ENCODE results near the gene OLIG3. TPM values are rescaled to one million over a fixed set of nuclear protein-coding genes. Genes with fewer than 3 reads are reported as not detected.

OLIG3 gene
- total RNA-seq (not detected), total RNA-seq (0 to 0.07 (median 0) reads per million in 29 experiments)
- total RNA-seq (2013), result not detected

DNA sequence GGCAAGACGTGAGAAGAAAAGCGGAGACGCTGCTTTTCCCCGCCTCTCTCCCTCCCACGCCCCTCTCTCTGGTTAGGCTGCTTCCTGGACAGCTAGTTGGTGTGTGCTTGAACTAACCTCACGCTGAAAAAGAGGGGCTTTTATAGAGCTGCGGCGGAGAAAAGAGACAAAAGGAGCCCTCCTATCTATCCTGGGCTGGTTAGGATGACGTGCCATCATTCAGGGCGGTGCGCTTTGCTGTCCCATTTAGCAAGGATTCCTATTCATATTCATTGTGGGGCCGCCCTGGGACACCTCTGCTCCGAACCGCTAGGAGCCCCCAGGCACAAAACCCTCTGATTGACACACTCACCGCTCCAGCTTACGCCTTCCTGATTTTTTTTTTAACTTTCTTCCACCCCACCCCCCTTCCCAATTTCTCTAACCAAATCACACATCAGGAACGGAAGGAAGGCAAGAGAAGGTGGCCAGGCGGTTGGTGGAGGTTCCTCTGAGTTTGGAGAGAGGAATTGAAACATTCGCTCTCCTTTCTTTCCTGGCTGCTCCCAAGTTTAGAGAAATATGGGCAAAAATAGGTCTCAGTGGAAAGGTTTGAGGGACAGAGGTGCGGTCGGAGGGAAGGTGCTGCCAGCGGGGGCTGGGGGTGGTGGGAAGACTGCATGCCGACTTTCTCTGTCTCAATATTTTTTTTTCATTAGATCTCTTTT, at the start of gene OLIG3:
Gene OLIG3, minus strand, starts transcription at position 114 of the 707 bp plus-strand sequence. CDS start 224 bp downstream, outside the sequence.
- Histone ChIP-seq H3K27ac (ENCODE audit: low read length) (no peak within 1 kb of the TSS), H3K4me1 (ENCODE audit: control insufficient read depth in 1 of 2, extremely low read depth in 1 of 2, insufficient read depth in 2 of 2, low read length in 2 of 2) (peaks cover 35 to 64% of the 10 kb centered on the region in 2 experiments), H3K36me3 (ENCODE audit: control insufficient read depth in 2 of 2, extremely low read depth in 1 of 2, insufficient read depth in 1 of 2, low read length in 1 of 2) (no peaks in the 10 kb centered on the region), H3K4me3 (ENCODE audit: control insufficient read depth in 1 of 2, extremely low read depth in 1 of 2, low read length in 1 of 2) (peak within 1 kb of the TSS in 1 of 2 donors; percentile 69), H3K9me3 (no peaks in the 10 kb centered on the region), H3K27me3 (replicated peaks in 1 of 2; ENCODE audit: control insufficient read depth in 2 of 2, extremely low read depth in 1 of 2, insufficient read depth in 2 of 2, low read length in 1 of 2) (peaks cover 55 to 82% of the 10 kb centered on the region in 2 experiments)
- WGBS (ENCODE audit: insufficient coverage), result 5% methylated on average over 7 of the region's 23 CpGs
- POLR2A ChIA-PET, result interaction anchor here in 1 of 2 donors (0.5 kb wide), 1 partner anchor 96 kb away, joined by 9 read pairs; no protein-coding TSS in a partner anchor
- peak in 3 of 35 experiments; percentile 9 to 40 (median 28) for DNase-seq
- peak within 1 kb of the TSS; percentile 41 to 60 (median 47) for H3K4me3 Mint-ChIP-seq
- no peaks in the 10 kb centered on the region for H3K9me3 Mint-ChIP-seq
- CTCF ChIA-PET, result no interaction called here
- ATAC-seq (replicated peaks in 1 of 4), result peak in 1 of 4 experiments; percentile 62
- H3K36me3 Mint-ChIP-seq, result peaks cover 2% of the 10 kb centered on the region
- peaks cover 53 to 65% (median 60%) of the 10 kb centered on the region in 3 donors for H3K4me1 Mint-ChIP-seq
- peak within 1 kb of the TSS in 1 of 2 donors; percentile 61 for H3K27ac Mint-ChIP-seq
- H3K27me3 Mint-ChIP-seq, result peaks cover 87 to 94% of the 10 kb centered on the region in 2 donors

DNA sequence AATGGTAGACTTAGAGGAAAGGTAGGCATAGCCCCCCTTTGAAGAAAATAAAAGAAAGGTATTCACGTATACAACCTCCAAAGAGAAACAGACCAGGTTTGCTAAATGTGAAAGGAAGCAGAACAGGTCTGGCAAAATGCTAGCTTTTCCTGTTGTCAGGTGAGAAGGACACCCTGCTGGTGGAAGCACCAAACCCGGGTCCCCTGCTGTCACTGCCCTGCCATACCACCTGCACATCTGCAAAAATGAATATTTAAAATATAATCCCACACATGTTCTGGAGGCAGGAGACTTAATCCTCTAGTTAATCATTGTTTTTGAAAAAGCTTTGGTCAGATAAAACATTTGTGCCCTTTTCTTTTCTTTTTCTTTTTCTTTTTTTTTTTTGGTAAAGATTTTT, 48.9 kb upstream of the OLIG3 start:
- DNase-seq (no peak), ATAC-seq (replicated peaks in 1 of 4) (peak in 1 of 4 experiments; percentile 61)
- Histone ChIP-seq H3K27me3 (replicated peaks in 1 of 2; ENCODE audit: control insufficient read depth in 2 of 2, extremely low read depth in 1 of 2, insufficient read depth in 2 of 2, low read length in 1 of 2) (peaks cover 0 to 2% of the 10 kb centered on the region in 2 experiments), H3K4me1 (ENCODE audit: control insufficient read depth in 1 of 2, extremely low read depth in 1 of 2, insufficient read depth in 2 of 2, low read length in 2 of 2) (no peaks in the 10 kb centered on the region), H3K4me3 (ENCODE audit: control insufficient read depth in 1 of 2, extremely low read depth in 1 of 2, low read length in 1 of 2) (no peak overlapping the region), H3K9me3 (no peaks in the 10 kb centered on the region), H3K36me3 (ENCODE audit: control insufficient read depth in 2 of 2, extremely low read depth in 1 of 2, insufficient read depth in 1 of 2, low read length in 1 of 2) (no peaks in the 10 kb centered on the region), H3K27ac (ENCODE audit: low read length) (no peak overlapping the region)
- ChIA-PET CTCF (no interaction called here), POLR2A (no interaction called here)
- no CpG with 5 or more reads among the region's 2 CpGs for WGBS (ENCODE audit: insufficient coverage)
- Mint-ChIP-seq H3K27ac (no peak overlapping the region), H3K36me3 (peaks cover 3% of the 10 kb centered on the region), H3K4me3 (no peak overlapping the region), H3K27me3 (peaks cover 0 to 3% of the 10 kb centered on the region in 2 donors), H3K9me3 (peaks cover 0 to 10% (median 3%) of the 10 kb centered on the region in 3 donors), H3K4me1 (peaks cover 10 to 21% (median 14%) of the 10 kb centered on the region in 3 donors)

DNA sequence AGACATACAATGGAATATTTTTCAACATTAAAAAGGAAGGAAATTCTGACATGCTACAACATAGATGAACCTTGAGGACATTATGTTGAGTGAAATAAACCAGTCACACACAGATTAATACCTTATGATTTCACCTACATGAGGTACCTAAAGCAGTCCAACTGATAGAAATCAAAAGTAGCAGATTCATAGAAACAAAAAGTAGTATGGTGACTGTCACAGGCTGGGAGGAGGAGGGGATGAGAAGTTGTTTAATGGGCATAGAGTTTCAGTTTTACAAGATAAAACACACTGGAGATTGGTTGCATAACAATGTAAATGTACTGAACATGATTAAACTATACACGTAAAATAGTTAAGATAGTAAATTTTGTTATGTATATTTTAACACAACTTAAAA, 48.5 kb upstream of the OLIG3 start:
- ChIA-PET CTCF (no interaction called here), POLR2A (no interaction called here)
- peaks cover 3% of the 10 kb centered on the region for H3K36me3 Mint-ChIP-seq
- H3K4me1 Mint-ChIP-seq, result peaks cover 10 to 21% (median 14%) of the 10 kb centered on the region in 3 donors
- no peaks in the 10 kb centered on the region for H3K4me1 ChIP-seq (ENCODE audit: control insufficient read depth in 1 of 2, extremely low read depth in 1 of 2, insufficient read depth in 2 of 2, low read length in 2 of 2)
- H3K9me3 Mint-ChIP-seq, result peaks cover 0 to 8% (median 3%) of the 10 kb centered on the region in 3 donors
- H3K4me3 Mint-ChIP-seq, result no peak overlapping the region
- H3K4me3 ChIP-seq (ENCODE audit: control insufficient read depth in 1 of 2, extremely low read depth in 1 of 2, low read length in 1 of 2), result no peak overlapping the region
- H3K27ac Mint-ChIP-seq, result peak overlapping the region in 1 of 2 donors; percentile 15
- ATAC-seq (replicated peaks in 1 of 4) (peak in 2 of 4 experiments; percentile 27 to 48), DNase-seq (no peak)
- peaks cover 0 to 2% of the 10 kb centered on the region in 2 experiments for H3K27me3 ChIP-seq (replicated peaks in 1 of 2; ENCODE audit: control insufficient read depth in 2 of 2, extremely low read depth in 1 of 2, insufficient read depth in 2 of 2, low read length in 1 of 2)
- H3K27me3 Mint-ChIP-seq, result peaks cover 0 to 3% of the 10 kb centered on the region in 2 donors
- no CpG with 5 or more reads among the region's 1 CpG for WGBS (ENCODE audit: insufficient coverage)
- H3K36me3 ChIP-seq (ENCODE audit: control insufficient read depth in 2 of 2, extremely low read depth in 1 of 2, insufficient read depth in 1 of 2, low read length in 1 of 2), result no peaks in the 10 kb centered on the region
- H3K27ac ChIP-seq (ENCODE audit: low read length), result no peak overlapping the region
- no peaks in the 10 kb centered on the region for H3K9me3 ChIP-seq

DNA sequence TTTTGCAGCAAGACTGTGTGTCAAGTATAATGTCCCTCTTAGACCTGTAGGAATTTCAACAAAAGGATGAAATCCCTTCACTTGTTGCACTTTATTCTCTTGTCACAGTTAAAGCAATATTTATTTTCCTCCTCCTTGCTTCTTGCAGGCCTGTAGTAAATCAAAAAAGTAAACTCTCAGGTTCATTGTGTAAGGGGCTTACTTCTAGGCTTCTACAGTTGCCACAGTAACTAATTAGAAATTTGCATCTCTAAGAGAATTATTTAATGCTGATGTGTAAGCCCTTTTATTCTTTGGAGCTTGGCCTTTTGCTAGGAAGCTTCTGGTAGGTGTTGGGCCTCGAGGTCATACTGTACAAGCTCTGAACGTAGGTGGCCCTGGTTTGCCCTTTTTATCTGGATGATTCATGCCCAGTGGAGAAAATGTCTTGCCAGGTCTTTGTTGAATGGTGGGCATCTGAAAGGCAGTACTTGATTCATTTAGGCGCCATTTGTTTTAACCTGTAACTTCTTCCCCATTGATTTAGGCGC, 47.4 kb upstream of the OLIG3 start:
- H3K4me1 Mint-ChIP-seq, result peaks cover 10 to 21% (median 14%) of the 10 kb centered on the region in 3 donors
- H3K27me3 ChIP-seq (replicated peaks in 1 of 2; ENCODE audit: control insufficient read depth in 2 of 2, extremely low read depth in 1 of 2, insufficient read depth in 2 of 2, low read length in 1 of 2), result peaks cover 0 to 2% of the 10 kb centered on the region in 2 experiments
- ChIA-PET CTCF (interaction anchor here in 1 of 2 donors (1.0 kb wide), 1 partner anchor 48 kb away, joined by 3 read pairs; no protein-coding TSS in a partner anchor), POLR2A (no interaction called here)
- no peak overlapping the region for H3K4me3 ChIP-seq (ENCODE audit: control insufficient read depth in 1 of 2, extremely low read depth in 1 of 2, low read length in 1 of 2)
- peaks cover 0 to 8% (median 3%) of the 10 kb centered on the region in 3 donors for H3K9me3 Mint-ChIP-seq
- no peaks in the 10 kb centered on the region for H3K9me3 ChIP-seq
- peaks cover 0 to 3% of the 10 kb centered on the region in 2 donors for H3K27me3 Mint-ChIP-seq
- H3K4me1 ChIP-seq (ENCODE audit: control insufficient read depth in 1 of 2, extremely low read depth in 1 of 2, insufficient read depth in 2 of 2, low read length in 2 of 2), result peaks cover 0 to 5% of the 10 kb centered on the region in 2 experiments
- H3K4me3 Mint-ChIP-seq, result no peak overlapping the region
- 83% methylated on average over 2 of the region's 4 CpGs for WGBS (ENCODE audit: insufficient coverage)
- ATAC-seq (replicated peaks in 1 of 4), result no peak
- no peak for DNase-seq
- no peak overlapping the region for H3K27ac ChIP-seq (ENCODE audit: low read length)
- no peak overlapping the region for H3K27ac Mint-ChIP-seq
- H3K36me3 Mint-ChIP-seq, result peaks cover 3% of the 10 kb centered on the region
- no peaks in the 10 kb centered on the region for H3K36me3 ChIP-seq (ENCODE audit: control insufficient read depth in 2 of 2, extremely low read depth in 1 of 2, insufficient read depth in 1 of 2, low read length in 1 of 2)

DNA sequence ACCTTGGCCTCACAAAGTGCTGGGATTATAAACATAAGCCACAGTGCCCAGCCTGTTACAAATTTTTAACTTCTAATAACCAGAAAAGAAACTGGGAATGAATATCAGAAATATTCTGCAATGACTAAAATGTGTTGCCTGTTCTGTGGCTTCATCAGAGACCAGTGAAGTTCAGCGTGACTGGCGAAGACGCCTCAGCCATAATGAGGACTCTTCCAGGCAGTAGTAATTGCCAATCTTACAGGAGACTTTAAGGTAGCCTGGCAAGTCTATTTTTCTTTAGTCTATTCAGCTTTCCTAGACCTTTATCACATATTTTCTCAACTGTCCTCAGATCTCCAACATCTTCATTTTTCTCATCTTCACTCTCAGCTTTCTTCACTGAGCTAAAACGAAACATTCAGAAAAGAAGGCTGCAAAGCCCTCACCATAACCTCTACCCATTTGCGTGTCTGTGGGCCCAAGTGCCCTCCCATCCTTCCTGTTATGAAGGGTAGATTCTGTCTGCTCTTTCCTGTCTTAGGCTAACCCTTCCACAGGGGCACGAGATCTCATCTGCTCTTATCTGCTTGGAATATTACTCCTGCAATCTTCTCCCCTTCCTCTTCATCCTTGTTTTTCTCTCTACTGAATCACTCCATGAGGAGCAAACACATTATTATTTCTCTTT, 42.0 kb upstream of the OLIG3 start:
- no peak overlapping the region for H3K27ac Mint-ChIP-seq
- 71% methylated on average over 4 of the region's 6 CpGs for WGBS (ENCODE audit: insufficient coverage)
- DNase-seq (peak in 23 of 35 experiments; percentile 2 to 49 (median 20)), ATAC-seq (replicated peaks in 1 of 4) (peak; percentile 99 to 100 (median 100))
- peaks cover 0 to 2% of the 10 kb centered on the region in 2 experiments for H3K27me3 ChIP-seq (replicated peaks in 1 of 2; ENCODE audit: control insufficient read depth in 2 of 2, extremely low read depth in 1 of 2, insufficient read depth in 2 of 2, low read length in 1 of 2)
- peak overlapping the region; percentile 46 for H3K27ac ChIP-seq (ENCODE audit: low read length)
- H3K4me1 ChIP-seq (ENCODE audit: control insufficient read depth in 1 of 2, extremely low read depth in 1 of 2, insufficient read depth in 2 of 2, low read length in 2 of 2), result peaks cover 5 to 10% of the 10 kb centered on the region in 2 experiments
- H3K36me3 ChIP-seq (ENCODE audit: control insufficient read depth in 2 of 2, extremely low read depth in 1 of 2, insufficient read depth in 1 of 2, low read length in 1 of 2), result no peaks in the 10 kb centered on the region
- no peaks in the 10 kb centered on the region for H3K36me3 Mint-ChIP-seq
- CTCF ChIA-PET, result no interaction called here
- POLR2A ChIA-PET, result no interaction called here
- H3K9me3 ChIP-seq, result no peaks in the 10 kb centered on the region
- H3K4me3 ChIP-seq (ENCODE audit: control insufficient read depth in 1 of 2, extremely low read depth in 1 of 2, low read length in 1 of 2), result no peak overlapping the region
- H3K4me1 Mint-ChIP-seq, result no peaks in the 10 kb centered on the region
- peaks cover 0 to 11% of the 10 kb centered on the region in 2 donors for H3K27me3 Mint-ChIP-seq
- no peaks in the 10 kb centered on the region for H3K9me3 Mint-ChIP-seq
- H3K4me3 Mint-ChIP-seq, result no peak overlapping the region

Data from T-cell (primary cell).